Inflammatory macrophage (primary cell): ENCODE measurements around the gene MAL.
"Not testable (repeated sequence)": the region's sequence is repeated elsewhere in the genome, so short reads cannot be mapped to it uniquely, and the experiment has no call there.

Experiments
- DNase-seq, 2 donors: peaks; one replicate each; pipeline ENCODE4 v3.0.0-alpha.2; 2020 to 2022

MAL gene

GRCh38 chr2:95068256-95068655, 42.7 kb downstream of the MAL start:
- DNase-seq, result no peak

- no peak for DNase-seq
These were observed 44.0 kb downstream of the MAL start for GRCh38 chr2:95069465-95069864.

GRCh38 chr2:95071856-95072255, 46.3 kb downstream of the MAL start:
- DNase-seq, result no peak

GRCh38 chr2:95072424-95072823, 46.9 kb downstream of the MAL start:
- DNase-seq, result no peak

- DNase-seq, result no peak
These were observed 48.6 kb downstream of the MAL start for GRCh38 chr2:95073856-95074662.

GRCh38 chr2:95074663-95075439, 49.3 kb downstream of the MAL start:
- DNase-seq, result no peak

GRCh38 chr2:95075440-95076132, 50.1 kb downstream of the MAL start:
- DNase-seq, result no peak

- peak; percentile 29 to 48 for DNase-seq
These were observed 51.4 kb downstream of the MAL start for GRCh38 chr2:95076705-95077529.

GRCh38 chr2:95077530-95077825, 52.0 kb downstream of the MAL start:
- peak in 1 of 2 donors; percentile 6 for DNase-seq

GRCh38 chr2:95077861-95078603, 52.5 kb downstream of the MAL start:
- DNase-seq, result no peak

GRCh38 chr2:95079199-95079683, 53.7 kb downstream of the MAL start:
- no peak for DNase-seq

- DNase-seq, result no peak
These were observed 57.0 kb downstream of the MAL start for GRCh38 chr2:95082477-95082876.

- no peak for DNase-seq
These were observed 60.5 kb downstream of the MAL start for GRCh38 chr2:95086017-95086416.

GRCh38 chr2:95087379-95087778, 61.9 kb downstream of the MAL start:
- DNase-seq, result no peak

- DNase-seq, result no peak
These were observed 66.5 kb downstream of the MAL start for GRCh38 chr2:95091885-95092555.

- not testable (repeated sequence) for DNase-seq
These were observed 72.8 kb downstream of the MAL start for GRCh38 chr2:95098273-95098672.

- DNase-seq, result no peak
These were observed 74.4 kb downstream of the MAL start for GRCh38 chr2:95099910-95100309.
